HT1080 (cell line): Measurements from ENCODE around the gene SS18L1. TPM values are rescaled to one million over a fixed set of nuclear protein-coding genes. Genes with fewer than 3 reads are reported as not detected.

Experiments
- DNase-seq: peaks from one replicate; pipeline ENCODE4 v3.0.0-alpha.2; 2015; ENCODE audit warnings: low read depth
- total RNA-seq: library from RNA; depleted of rRNA; stranded (reverse); fragments of >200 nt; shearing (Covaris generic); gene quantifications from 2 replicates; pipeline ENCODE4 v1.2.3, GENCODE V29; 2014

Gene SS18L1
- total RNA-seq, 1 experiment from 2014 or later = 12.8 TPM

DNA sequence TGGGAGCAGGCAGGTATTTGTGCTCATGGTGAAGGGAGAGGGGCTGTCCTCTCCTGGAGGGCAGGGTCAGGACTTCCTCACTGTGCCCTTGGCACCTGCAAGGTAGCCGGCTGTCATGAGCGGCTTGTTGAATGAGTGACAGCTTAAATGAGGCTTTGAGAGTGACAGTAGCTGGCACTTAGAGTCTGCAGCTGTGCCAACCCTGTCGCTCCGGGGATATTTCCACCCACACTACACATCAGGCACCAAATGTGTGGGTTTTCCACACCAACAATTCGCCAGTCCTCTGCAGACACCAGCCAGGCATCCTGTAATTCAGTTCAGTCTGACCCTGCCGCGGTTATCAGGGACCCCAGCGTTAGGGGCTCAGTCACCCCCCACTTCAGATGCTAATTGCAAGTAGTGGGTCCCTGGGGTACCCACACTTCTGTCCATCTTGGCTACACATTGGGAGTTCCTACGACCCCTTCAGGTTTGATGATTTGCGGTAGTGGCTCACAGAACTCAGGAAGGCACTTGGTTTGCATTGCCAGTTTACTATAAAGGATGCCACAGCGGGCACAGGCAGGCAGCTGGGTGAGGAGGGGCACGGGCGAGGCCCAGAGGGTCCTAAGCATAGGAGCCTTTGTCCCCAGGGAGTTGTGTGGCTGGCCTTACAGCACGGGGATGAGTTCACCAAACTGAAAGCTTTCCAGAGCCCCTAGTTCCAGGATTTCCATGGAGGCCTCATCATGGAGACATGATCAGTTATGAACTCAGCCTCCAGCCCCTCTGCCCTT lies 48.4 kb downstream of the SS18L1 start:
- DNase-seq = no peak

DNA sequence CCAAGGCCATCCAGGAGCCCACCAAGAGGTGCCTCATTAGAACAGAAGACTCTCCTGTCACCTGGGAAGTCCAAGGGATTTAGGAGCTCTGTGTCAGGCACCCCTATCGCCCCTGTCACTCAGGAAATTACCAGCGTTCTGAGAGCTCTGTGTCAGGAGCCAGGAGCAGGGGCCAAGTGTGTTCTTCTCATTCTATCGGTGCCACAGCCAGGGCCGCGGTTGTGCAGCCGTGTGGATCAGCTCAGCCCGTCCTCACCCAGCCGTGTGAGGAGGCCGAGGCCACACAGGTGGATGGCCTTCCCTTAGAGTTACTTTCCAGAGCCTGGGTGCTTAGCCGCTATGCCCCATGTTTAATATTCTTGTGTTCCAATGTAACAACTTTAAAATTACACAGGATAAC lies 49.1 kb downstream of the SS18L1 start:
- DNase-seq = no peak

DNA sequence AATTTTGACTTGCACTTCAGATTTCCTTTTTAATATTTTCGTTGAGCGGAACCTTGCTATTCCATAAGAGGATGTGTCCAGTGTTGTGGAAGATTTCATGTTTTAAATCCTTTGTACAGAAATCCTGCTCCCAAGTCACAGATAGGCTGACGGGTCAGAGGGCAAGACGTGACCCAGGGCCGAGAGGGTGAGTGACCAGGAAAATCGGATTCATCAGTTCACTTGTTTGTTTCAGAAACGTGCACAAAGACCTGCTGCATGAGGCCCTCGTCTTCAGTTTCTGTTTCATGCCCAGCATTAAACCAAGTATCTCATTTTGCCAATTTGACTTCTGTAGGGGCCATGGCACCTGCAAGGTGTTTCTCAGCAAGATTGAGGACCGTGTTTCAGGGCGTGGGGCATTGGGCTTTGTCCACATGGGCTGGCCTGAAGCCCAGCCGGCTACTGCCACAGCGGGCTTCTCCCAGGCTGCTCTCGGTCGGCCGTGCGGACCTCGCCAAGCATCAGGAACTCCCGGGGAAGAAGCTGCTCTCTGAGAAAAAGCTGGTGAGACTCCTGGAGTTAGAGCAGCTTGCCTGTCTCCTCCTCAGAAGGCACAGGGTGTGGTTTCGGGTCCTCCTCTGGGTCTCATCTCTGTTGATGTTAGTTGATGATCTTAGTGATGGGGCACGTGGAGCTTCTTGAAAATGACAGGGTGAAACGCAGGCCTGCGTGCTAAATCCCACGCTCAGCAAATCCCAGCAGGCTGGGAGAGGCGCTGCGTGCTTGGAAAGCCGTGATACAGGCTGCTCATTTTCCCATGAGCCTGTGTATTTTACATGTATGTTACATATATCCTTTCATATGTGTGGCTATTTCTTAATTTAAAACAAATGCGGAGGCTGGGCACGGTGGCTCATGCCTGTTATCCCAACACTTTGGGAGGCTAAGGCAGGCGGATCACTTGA lies 49.8 kb downstream of the SS18L1 start:
- no peak for DNase-seq

GRCh38 chr20:62195075-62195405 lies 51.5 kb downstream of the SS18L1 start:
- no peak for DNase-seq

DNA sequence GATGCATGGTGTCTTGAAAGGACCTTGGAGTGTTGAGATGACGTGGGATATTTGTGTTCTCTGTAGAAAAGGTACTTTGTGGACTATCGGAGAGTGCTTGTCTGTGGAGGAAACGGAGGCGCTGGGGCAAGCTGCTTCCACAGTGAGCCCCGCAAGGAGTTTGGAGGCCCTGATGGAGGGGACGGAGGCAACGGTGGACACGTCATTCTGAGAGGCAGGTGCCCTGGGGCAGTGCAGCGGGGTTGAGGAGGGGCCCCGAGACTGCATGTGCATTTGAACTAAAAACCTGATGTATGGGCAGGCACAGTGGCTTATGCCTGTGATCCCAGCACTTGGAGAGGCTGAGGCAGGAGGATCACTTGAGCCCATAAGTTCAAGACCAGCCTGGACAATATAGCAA lies 52.2 kb downstream of the SS18L1 start:
- no peak for DNase-seq

DNA sequence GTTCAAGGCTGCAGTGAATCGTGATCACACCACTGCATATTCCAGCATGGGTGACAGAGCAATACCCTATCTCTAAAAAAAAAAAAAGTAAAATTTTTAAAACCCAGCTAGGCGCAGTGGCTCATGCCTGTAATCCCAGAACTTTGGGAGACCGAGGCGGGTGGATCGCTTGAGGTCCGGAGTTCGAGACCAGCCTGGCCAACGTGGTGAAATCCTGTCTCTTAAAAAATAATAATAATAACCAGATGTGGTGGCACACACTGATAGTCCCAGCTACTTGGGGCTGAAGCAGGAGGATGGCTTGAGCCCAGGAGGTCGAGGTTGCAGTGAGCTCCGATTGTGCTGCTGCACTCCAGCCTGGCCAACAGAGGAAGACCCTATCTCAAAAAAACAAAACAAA lies 52.7 kb downstream of the SS18L1 start:
- no peak for DNase-seq

DNA sequence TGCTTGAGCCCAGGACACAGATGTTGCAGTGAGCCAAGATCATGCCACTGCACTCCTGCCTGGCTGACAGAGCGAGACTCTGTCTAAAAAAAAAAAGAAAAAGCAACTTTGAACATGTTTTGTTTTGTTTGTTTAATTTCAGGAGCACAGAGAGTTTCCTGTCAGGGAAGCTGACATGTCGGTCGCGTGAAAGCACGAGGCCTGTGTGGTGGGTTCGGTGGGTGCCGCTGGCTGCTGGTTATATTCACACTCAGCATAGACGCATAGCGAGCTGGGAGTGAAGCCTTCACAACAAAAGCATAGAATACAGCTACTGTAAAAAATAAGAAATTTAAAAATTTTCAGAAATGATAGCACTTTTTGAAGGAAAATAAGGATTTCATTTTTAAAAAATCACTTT lies 53.7 kb downstream of the SS18L1 start:
- no peak for DNase-seq

- DNase-seq = no peak
Observed at GRCh38 chr20:62197801-62198200, 54.2 kb downstream of the SS18L1 start.

DNA sequence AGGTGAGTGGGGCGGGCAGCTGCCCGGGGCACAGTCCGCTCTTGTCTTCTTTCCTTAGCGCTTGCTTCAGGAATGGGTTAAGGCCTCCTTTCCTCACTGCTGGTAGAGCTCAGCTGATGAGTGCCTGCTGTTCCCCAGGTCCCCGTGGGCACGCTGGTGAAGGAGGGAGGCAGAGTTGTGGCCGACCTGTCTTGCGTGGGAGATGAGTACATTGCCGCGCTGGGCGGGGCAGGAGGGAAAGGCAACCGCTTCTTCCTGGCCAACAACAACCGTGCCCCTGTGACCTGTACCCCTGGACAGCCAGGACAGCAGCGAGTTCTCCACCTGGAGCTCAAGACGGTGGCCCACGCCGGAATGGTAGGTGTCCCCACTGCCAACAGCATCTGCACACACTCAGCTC lies 54.9 kb downstream of the SS18L1 start:
- no peak for DNase-seq

DNA sequence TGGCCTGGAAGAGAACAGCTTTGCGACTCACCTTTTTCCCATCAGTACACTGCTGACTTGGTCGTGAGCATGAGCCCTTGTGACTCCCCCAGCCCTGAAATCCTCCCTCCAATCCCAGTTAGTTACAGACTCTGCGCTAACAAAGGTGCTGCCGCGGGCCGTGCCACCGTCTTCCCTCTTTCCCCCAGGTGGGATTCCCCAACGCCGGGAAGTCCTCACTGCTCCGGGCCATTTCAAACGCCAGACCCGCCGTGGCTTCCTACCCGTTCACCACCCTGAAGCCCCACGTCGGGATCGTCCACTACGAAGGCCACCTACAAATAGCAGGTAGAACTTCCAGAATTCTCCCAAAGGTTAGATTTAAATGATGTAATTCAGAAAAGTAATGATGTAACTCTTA lies 55.4 kb downstream of the SS18L1 start:
- DNase-seq = no peak

DNA sequence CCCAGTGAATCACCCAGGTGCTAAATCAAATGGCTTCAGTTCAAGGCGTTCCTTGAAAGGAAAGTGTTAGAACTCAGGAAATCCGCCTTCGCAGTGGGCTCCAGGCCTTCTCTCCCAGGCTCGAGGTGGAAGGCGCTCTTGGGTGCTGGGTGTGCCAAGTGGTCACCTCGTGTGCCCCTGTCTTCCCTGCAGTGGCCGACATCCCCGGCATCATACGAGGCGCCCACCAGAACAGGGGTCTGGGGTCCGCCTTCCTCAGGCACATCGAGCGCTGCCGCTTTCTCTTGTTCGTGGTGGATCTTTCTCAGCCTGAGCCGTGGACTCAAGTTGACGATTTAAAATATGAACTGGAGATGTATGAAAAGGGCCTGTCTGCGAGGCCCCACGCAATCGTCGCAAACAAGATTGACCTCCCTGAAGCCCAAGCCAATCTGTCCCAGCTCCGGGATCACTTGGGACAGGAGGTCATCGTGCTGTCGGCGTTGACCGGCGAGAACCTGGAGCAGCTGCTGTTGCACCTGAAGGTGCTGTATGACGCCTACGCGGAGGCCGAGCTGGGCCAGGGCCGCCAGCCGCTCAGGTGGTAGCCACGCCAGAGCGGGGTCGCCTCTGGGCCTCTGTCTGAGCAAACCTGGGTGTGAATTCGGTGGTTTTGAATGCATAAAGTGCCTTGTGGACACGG lies 57.1 kb downstream of the SS18L1 start:
- no peak for DNase-seq

DNA sequence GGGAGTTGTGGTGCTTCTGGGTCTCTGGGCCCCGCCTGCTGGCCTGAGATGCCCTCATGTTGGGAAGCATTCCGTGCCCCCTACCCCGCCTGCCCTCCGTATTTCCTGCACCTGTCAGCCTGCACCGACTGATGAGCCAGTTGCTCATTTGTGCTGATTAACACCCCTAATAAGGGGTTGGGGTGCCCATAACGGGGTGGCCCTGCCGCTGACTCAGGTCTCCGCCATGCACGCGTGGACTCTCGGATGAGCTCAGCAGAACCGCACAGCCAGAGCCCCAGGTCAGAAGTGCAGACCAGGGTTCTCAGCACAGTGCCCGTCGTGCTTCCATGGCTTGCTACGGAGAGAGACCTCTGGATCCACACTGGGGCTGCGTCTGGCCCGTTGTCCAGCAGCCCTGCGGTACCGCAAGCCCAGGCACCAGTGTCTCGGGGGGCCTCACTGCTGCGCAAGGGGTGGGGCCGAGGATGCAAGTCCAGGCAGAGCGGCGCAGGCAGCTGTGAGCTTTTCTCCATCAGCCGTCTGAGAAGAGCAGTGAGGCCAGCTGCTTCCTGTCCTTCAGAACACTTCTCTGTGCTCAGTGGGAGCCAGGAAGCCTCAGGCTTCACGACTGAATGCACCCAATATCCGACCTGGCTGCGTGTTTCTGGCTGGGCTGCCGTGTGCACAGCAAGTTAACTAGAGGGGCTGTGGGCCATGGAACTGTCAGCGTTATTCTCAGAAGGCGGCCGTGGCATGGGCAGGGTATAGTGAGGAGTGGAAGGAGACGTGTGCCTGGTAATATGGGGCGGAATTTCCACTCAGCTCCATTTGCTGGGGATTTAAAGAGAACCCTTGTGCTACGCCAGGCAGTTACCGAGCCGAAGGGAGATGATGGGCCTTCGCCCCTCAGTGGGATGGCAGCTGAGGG lies 57.9 kb downstream of the SS18L1 start:
- no peak for DNase-seq

- no peak for DNase-seq
Observed at GRCh38 chr20:62202083-62202395, 58.5 kb downstream of the SS18L1 start.

DNA sequence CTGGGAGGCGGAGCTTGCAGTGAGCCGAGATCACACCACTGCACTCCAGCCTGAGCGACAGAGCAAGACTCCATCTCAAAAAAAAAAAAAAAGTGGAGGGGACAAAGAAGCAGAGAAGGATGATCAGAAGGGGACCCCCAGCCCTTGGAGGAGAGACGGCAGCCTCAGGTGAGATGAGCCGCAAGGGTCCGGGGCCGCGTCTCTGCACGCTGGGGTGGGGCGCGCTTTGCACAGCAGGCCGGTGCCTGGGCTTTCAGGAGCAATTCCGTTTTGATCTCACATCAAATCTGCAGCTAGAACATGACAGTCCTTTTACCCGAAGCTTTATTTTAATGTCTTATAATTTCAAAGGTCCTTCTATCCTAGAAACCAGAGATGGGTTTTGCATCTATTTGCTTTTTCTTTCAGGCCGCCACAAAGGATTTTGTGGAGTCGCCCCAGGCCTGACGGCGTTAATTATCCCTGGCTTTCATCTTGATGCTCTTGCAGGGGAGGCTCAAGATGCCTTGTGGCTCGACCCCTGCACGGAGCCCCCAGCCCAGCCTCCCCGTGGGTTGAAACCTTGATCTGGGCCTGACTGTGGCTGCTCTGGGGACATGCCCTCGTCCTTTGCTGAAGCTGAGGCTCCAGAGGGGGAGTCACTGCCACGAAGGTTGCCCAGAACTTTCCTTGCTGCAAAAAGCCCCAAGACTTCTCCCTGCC lies 59.3 kb downstream of the SS18L1 start:
- DNase-seq = no peak

- no peak for DNase-seq
Observed at GRCh38 chr20:62203378-62204030, 59.9 kb downstream of the SS18L1 start.

DNA sequence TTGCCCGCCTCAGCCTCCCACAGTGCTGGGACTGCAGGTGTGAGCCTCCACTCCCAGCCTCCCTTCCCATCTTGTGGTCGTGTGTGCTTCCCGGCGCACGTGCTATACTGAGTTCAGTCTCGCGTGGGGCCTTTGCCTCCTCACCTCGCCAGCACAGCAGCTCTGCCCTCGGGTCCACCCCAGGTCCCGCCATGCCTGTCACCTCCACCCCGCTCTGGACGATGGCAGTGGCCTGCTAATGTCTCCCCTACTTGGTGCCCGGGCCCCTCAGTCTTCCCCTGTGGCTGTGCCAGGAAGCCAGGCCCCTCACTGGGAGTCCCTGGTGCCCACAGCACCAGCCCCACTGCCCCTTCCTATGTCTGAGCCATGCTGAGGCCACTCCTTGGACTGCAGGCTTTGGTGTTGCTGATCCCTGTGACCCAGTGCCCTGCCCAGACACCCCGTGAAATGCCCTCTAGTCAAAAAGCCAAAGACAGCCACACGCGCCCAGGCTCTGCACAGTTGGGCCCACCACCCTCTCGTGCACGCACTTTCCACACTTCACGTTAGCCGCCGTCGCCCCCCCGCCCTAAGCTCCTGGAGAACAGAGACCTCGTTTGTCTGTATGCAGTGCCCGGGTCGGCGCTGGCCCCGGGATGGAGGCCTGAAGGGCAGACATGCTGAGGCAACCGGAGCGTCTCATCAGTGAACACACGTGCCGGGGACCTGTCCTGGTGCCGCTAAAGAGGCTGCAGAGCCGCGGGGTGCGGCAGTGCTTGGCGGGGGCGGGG lies 62.2 kb downstream of the SS18L1 start:
- no peak for DNase-seq

GRCh38 chr20:62206388-62206775 lies 62.8 kb downstream of the SS18L1 start:
- DNase-seq = no peak

DNA sequence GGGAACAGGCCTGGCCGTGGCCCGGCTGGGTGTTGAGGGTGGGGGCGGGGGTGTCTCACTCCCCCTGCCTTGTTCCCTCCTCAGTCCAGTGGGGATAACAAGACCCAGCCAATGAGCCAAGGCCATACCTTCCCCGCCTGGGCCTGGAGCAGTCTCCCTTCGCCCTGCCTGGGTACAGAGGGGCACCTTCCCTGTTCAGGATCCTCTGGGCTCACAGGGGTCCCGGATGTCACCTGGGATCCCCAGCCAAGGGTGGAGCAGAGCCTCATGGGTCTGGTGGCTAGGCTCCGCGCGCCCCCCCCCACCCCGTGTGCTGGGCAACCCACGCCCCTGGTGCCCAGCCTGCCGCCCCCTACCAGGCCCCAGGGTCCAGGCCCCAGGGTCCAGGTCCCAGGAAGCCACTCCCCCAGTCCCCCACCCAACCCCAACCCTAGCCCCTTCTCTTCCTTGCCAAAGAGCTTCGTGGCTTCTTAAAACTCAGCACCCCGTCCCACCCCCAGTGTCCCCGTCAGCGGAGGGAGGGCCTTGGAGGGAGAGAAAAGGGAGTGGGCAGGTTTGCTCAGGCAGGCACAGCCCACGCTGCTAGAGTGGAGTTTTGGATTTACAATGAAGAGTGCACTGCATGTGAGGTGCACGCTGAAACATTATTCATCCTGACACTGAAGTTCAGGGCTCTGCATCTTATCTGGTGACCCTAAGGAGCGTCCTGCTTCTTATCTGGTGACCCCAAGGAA lies 64.7 kb downstream of the SS18L1 start:
- DNase-seq = no peak
